Endothelial cell (in vitro differentiated cells): Measurements from ENCODE around the gene SLC7A10. TPM values are rescaled to one million over a fixed set of nuclear protein-coding genes. Genes with fewer than 3 reads are reported as not detected.

Source experiments
- DNase-seq: peaks from one replicate; pipeline ENCODE4 v3.0.0; 2021; ENCODE audit warnings: low spot score
- H3K27ac Mint-ChIP-seq: one replicate; pipeline ENCODE4 v1.8.0; 2021; ENCODE audit warnings: mixed read lengths, inconsistent platforms; ENCODE audit not compliant: unreplicated experiment
- H3K27me3 Mint-ChIP-seq: one replicate; pipeline ENCODE4 v1.8.0; 2021; ENCODE audit warnings: mild to moderate bottlenecking, moderate library complexity, mixed read lengths, inconsistent platforms; ENCODE audit not compliant: unreplicated experiment
- H3K36me3 Mint-ChIP-seq: one replicate; pipeline ENCODE4 v1.8.0; 2021; ENCODE audit warnings: mild to moderate bottlenecking, low read depth, mixed read lengths, inconsistent platforms; ENCODE audit not compliant: unreplicated experiment
- H3K4me1 Mint-ChIP-seq: one replicate; pipeline ENCODE4 v1.8.0; 2021; ENCODE audit warnings: mild to moderate bottlenecking, mixed read lengths, inconsistent platforms; ENCODE audit not compliant: unreplicated experiment
- H3K4me3 Mint-ChIP-seq: one replicate; pipeline ENCODE4 v1.8.0; 2021; ENCODE audit warnings: mild to moderate bottlenecking, mixed read lengths, inconsistent platforms; ENCODE audit not compliant: unreplicated experiment
- H3K9me3 Mint-ChIP-seq: one replicate; pipeline ENCODE4 v1.8.0; 2021; ENCODE audit warnings: mixed read lengths, inconsistent platforms; ENCODE audit not compliant: unreplicated experiment
- total RNA-seq: library from RNA; stranded (reverse); fragmentation: NEBNext Ultra II Directional; extraction: Animal tissue kit (Norgen Biotek cat#: 25700); gene quantifications from one replicate; pipeline ENCODE4 v1.2.1, GENCODE V29; 2021; ENCODE audit not compliant: unreplicated experiment
- TF ChIP-seq, protein P1 (sequence below): fragments of 200-600 bp; sonication (generic); IDR thresholded peaks from one replicate; pipeline ENCODE4 v1.5.0; 2021; ENCODE audit warnings: antibody characterized with exemption; ENCODE audit not compliant: unreplicated experiment

SLC7A10 gene
- total RNA-seq, 1 donor from 2014 or later = 4.4 TPM

DNA sequence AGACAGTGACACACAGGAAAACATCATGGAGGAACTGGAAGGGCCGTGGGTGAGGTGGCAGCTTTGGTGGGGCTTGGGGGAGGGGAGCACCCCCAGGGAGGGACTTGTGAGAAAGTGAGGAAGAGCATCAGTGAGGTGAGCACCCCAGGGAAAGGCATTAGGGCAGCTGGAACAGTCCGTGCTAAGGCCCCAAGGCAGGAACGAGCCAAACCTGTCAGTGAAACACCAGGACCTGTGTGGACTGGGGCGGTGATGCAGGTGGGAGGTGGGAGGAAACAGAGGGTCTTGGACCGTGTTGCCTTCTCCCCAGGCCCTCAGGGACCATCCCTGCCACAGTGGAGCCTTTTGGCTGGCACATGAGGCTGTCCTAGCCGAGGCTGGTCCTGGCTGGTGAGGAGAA lies 17.3 kb upstream of the SLC7A10 start:
- Mint-ChIP-seq H3K9me3 (no peaks in the 10 kb centered on the region), H3K27ac (no peak overlapping the region), H3K36me3 (no peaks in the 10 kb centered on the region), H3K4me1 (no peaks in the 10 kb centered on the region), H3K4me3 (no peak overlapping the region), H3K27me3 (peaks cover 11% of the 10 kb centered on the region)
- DNase-seq = no peak
- TF ChIP-seq, protein P1, sequence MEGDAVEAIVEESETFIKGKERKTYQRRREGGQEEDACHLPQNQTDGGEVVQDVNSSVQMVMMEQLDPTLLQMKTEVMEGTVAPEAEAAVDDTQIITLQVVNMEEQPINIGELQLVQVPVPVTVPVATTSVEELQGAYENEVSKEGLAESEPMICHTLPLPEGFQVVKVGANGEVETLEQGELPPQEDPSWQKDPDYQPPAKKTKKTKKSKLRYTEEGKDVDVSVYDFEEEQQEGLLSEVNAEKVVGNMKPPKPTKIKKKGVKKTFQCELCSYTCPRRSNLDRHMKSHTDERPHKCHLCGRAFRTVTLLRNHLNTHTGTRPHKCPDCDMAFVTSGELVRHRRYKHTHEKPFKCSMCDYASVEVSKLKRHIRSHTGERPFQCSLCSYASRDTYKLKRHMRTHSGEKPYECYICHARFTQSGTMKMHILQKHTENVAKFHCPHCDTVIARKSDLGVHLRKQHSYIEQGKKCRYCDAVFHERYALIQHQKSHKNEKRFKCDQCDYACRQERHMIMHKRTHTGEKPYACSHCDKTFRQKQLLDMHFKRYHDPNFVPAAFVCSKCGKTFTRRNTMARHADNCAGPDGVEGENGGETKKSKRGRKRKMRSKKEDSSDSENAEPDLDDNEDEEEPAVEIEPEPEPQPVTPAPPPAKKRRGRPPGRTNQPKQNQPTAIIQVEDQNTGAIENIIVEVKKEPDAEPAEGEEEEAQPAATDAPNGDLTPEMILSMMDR = no peak

DNA sequence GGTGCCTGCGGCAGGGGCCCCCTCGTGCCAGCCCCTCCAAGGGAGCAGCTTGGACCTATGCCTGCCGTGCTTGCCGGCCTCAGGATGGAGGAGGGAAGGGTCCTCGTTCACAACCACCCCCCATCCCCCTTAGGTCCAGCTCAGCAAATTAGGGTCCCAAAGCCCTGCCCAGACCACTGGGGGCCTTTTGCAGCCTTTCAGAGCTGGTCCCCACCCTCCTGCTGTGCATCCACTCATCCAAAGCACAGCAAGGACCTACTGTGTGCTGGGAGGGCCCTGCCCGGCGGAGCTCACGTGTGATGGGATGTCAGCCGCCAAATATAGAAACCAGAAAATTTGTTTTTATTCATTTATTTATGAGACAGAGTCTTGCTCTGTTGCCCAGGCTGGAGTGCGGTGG lies 16.5 kb upstream of the SLC7A10 start:
- Mint-ChIP-seq H3K27me3 (peaks cover 10% of the 10 kb centered on the region), H3K27ac (no peak overlapping the region), H3K4me3 (no peak overlapping the region), H3K9me3 (no peaks in the 10 kb centered on the region), H3K36me3 (no peaks in the 10 kb centered on the region), H3K4me1 (no peaks in the 10 kb centered on the region)
- TF ChIP-seq, protein P1 = no peak
- no peak for DNase-seq

DNA sequence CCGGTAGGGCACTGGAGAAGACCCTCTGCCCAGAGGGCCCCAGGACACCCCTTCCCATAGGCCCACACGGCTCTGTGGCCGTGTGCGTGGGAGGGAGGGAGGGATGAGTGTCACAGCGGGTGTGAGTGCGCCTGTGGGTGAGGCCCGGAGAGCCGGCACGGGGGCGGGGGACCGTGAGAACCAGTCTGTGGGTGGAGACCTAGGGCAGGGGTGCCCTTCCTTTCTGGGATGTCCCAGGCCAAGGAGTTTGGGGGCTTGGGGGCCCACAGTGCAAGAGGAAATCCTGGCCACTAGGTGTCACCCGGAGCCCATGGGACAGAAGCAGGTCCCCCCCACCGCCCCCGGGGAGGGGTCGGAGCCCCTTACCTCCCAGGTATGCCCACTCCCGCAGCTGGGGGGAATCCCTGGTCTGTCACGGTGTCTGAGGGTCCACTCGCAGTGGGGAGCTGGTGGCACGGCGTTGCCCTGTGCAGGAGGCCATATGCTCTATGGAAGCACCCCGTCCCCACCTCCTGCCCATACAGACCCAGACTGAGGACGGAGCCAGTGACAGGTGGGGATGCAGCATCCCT lies 16.0 kb upstream of the SLC7A10 start:
- no peaks in the 10 kb centered on the region for H3K4me1 Mint-ChIP-seq
- no peak overlapping the region for H3K4me3 Mint-ChIP-seq
- H3K36me3 Mint-ChIP-seq = no peaks in the 10 kb centered on the region
- DNase-seq = no peak
- H3K9me3 Mint-ChIP-seq = no peaks in the 10 kb centered on the region
- peaks cover 10% of the 10 kb centered on the region for H3K27me3 Mint-ChIP-seq
- TF ChIP-seq, protein P1 = peak; percentile 25
- no peak overlapping the region for H3K27ac Mint-ChIP-seq

- peaks cover 10% of the 10 kb centered on the region for H3K27me3 Mint-ChIP-seq
- TF ChIP-seq, protein P1 = no peak
- no peaks in the 10 kb centered on the region for H3K9me3 Mint-ChIP-seq
- no peak overlapping the region for H3K27ac Mint-ChIP-seq
- no peaks in the 10 kb centered on the region for H3K4me1 Mint-ChIP-seq
- no peaks in the 10 kb centered on the region for H3K36me3 Mint-ChIP-seq
- H3K4me3 Mint-ChIP-seq = no peak overlapping the region
- no peak for DNase-seq
Observed at GRCh38 chr19:33241091-33241529, 15.5 kb upstream of the SLC7A10 start.

GRCh38 chr19:33240181-33240771 lies 14.6 kb upstream of the SLC7A10 start:
- no peaks in the 10 kb centered on the region for H3K36me3 Mint-ChIP-seq
- H3K9me3 Mint-ChIP-seq = no peaks in the 10 kb centered on the region
- H3K4me3 Mint-ChIP-seq = no peak overlapping the region
- TF ChIP-seq, protein P1 = no peak
- H3K27ac Mint-ChIP-seq = no peak overlapping the region
- H3K27me3 Mint-ChIP-seq = peaks cover 8% of the 10 kb centered on the region
- no peaks in the 10 kb centered on the region for H3K4me1 Mint-ChIP-seq
- DNase-seq = no peak
